HL-60 (cell line): ENCODE results near the gene EDARADD.

Source experiments
- DNase-seq, 2 experiments: peaks; one replicate each; pipeline ENCODE4 v3.0.0-alpha.2; 2010 to 2020; ENCODE audit warnings: low read depth in 1 of 2, low spot score in 1 of 2
- H3K27ac ChIP-seq: fragments of 250-450 bp; sonication (Bioruptor Pico); replicated peaks from 2 replicates; pipeline ENCODE4 v1.5.1; 2020; ENCODE audit warnings: mild to moderate bottlenecking, moderate library complexity
- H3K27me3 ChIP-seq: fragments of 250-450 bp; sonication (Bioruptor Pico); 2 replicates; pipeline ENCODE4 v1.5.1; 2021; ENCODE audit warnings: mild to moderate bottlenecking, moderate library complexity; ENCODE audit not compliant: insufficient read depth, poor library complexity, severe bottlenecking
- H3K4me3 ChIP-seq: replicated peaks from 2 replicates; pipeline ENCODE4 v1.5.1; 2011; ENCODE audit warnings: mild to moderate bottlenecking, control low read depth, low read length; ENCODE audit not compliant: insufficient read depth
- CTCF ChIP-seq: IDR thresholded peaks from one replicate; pipeline ENCODE4 v1.5.1; 2011; ENCODE audit warnings: low read length, control low read depth, inconsistent platforms; ENCODE audit not compliant: insufficient read depth
- GABPA ChIP-seq: IDR thresholded peaks from 2 replicates; pipeline ENCODE4 v1.6.1; 2012; ENCODE audit warnings: low read depth
- POLR2AphosphoS5 ChIP-seq: IDR thresholded peaks from 2 replicates; pipeline ENCODE4 v1.6.1; 2012; ENCODE audit warnings: low read depth
- REST ChIP-seq: IDR thresholded peaks from 2 replicates; pipeline ENCODE4 v1.6.1; 2012; ENCODE audit warnings: low read depth; ENCODE audit not compliant: insufficient replicate concordance
- SPI1 ChIP-seq: IDR thresholded peaks from 2 replicates; pipeline ENCODE4 v1.6.1; 2012; ENCODE audit warnings: low read depth, mild to moderate bottlenecking, borderline replicate concordance

EDARADD gene

GRCh38 chr1:236400061-236400603 is 6.0 kb downstream of the EDARADD start:
- H3K27ac ChIP-seq: no peak overlapping the region
- no peak overlapping the region for H3K4me3 ChIP-seq
- TF ChIP-seq SPI1 (no peak), REST (no peak), GABPA (no peak), CTCF (no peak), POLR2AphosphoS5 (no peak)
- H3K27me3 ChIP-seq: peaks cover 36% of the 10 kb centered on the region
- DNase-seq: no peak

- H3K27me3 ChIP-seq: peaks cover 24% of the 10 kb centered on the region
- TF ChIP-seq GABPA: no peak
- TF ChIP-seq POLR2AphosphoS5: no peak
- TF ChIP-seq CTCF: no peak
- no peak for TF ChIP-seq SPI1
- TF ChIP-seq REST: no peak
These were observed 7.6 kb downstream of the EDARADD start for GRCh38 chr1:236401698-236402097.

GRCh38 chr1:236403905-236404696 is 10.0 kb downstream of the EDARADD start:
- peaks cover 12% of the 10 kb centered on the region for H3K27me3 ChIP-seq
- H3K4me3 ChIP-seq: no peak overlapping the region
- no peak overlapping the region for H3K27ac ChIP-seq
- no peak for DNase-seq
- TF ChIP-seq POLR2AphosphoS5 (no peak), CTCF (no peak), SPI1 (no peak)

More at GRCh38 chr1:236401698-236402097, 7.6 kb downstream of the EDARADD start:
- DNase-seq: no peak
- no peak overlapping the region for H3K27ac ChIP-seq
- H3K4me3 ChIP-seq: no peak overlapping the region
